ENCODE results near the gene FAM107A. TPM values are rescaled to one million over a fixed set of nuclear protein-coding genes. Genes with fewer than 3 reads are reported as not detected.

The FAM107A gene
- total RNA-seq, 1 experiment from 2014 or later: not detected

- Histone ChIP-seq H3K4me3 (ENCODE audit: low read depth, low read length) (no peak overlapping the region), H3K36me3 (ENCODE audit: control insufficient read depth, insufficient read depth, low read length) (no peaks in the 10 kb centered on the region), H3K27me3 (replicated peaks; ENCODE audit: control insufficient read depth, insufficient read depth, low read length) (no peaks in the 10 kb centered on the region), H3K9me3 (no peaks in the 10 kb centered on the region), H3K4me1 (peaks cover 9% of the 10 kb centered on the region; the same call in 1 of the 2 replicates)
- DNase-seq: no peak
- Mint-ChIP-seq H3K4me3 (ENCODE audit: unreplicated experiment) (no peak overlapping the region), H3K27ac (ENCODE audit: unreplicated experiment) (no peak overlapping the region), H3K4me1 (ENCODE audit: low read depth, unreplicated experiment) (peaks cover 7% of the 10 kb centered on the region), H3K9me3 (ENCODE audit: unreplicated experiment) (peaks cover 5% of the 10 kb centered on the region), H3K36me3 (ENCODE audit: insufficient read depth, unreplicated experiment) (peaks cover 5% of the 10 kb centered on the region), H3K27me3 (ENCODE audit: insufficient read depth, unreplicated experiment) (no peaks in the 10 kb centered on the region)
- BruUV-seq (replicated peaks): no TSS peak
- TF ChIP-seq CTCF (IDR thresholded peaks at IDR 0.05; ENCODE audit: insufficient read depth in 1 of 2, low read depth in 1 of 2, low read length in 1 of 2, severe bottlenecking in 1 of 2, unreplicated experiment in 1 of 2): no peak
- ChIA-PET POLR2A (no interaction called here), CTCF (no interaction called here)
- intact Hi-C loops (cut with micrococcal nuclease; ENCODE audit: unreplicated experiment): no loop called here
Observed at GRCh38 chr3:58576716-58577115, 475 bp downstream of the FAM107A start.

DNA sequence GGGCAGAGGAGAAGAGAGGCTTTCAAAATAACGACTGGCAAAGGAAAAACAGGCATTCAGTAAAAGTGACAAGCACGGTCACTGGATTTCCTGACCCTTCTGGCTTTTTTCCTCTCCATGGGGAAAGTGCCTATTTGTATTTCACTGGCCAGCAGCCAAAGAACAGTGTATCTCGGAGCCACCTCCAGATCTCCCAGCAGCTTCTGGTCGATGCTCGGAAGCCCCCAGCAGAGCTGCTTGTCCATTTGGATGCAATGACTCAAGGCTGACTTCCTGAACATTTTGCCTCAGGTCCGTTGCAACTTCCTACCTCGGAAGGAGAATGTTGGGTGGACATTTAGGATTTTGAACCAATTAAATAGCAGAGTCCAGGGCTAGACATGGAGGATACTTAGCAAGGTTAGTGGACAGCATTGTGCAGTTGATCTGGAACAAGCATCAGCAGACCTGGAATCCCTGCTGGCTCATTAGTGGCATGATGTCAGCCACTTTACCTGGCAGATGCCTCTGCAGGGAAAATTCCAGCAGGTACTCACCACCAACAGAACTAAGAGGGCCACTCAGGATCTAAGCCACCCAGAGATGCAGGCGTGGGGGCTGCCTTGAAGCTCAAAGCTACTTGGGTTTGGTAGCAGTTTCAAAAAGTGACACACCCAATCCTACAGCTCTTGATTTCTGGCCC lies 1.1 kb downstream of the FAM107A start:
- no peak overlapping the region for H3K4me3 ChIP-seq (ENCODE audit: low read depth, low read length)
- BruUV-seq (replicated peaks): no TSS peak
- DNase-seq: no peak
- intact Hi-C loops (cut with micrococcal nuclease; ENCODE audit: unreplicated experiment): no loop called here
- H3K4me1 Mint-ChIP-seq (ENCODE audit: low read depth, unreplicated experiment): peaks cover 1% of the 10 kb centered on the region
- H3K9me3 Mint-ChIP-seq (ENCODE audit: unreplicated experiment): peaks cover 11% of the 10 kb centered on the region
- POLR2A ChIA-PET: no interaction called here
- no peaks in the 10 kb centered on the region for H3K27me3 Mint-ChIP-seq (ENCODE audit: insufficient read depth, unreplicated experiment)
- no peak overlapping the region for H3K4me3 Mint-ChIP-seq (ENCODE audit: unreplicated experiment)
- no peak for TF ChIP-seq CTCF (IDR thresholded peaks at IDR 0.05; ENCODE audit: insufficient read depth in 1 of 2, low read depth in 1 of 2, low read length in 1 of 2, severe bottlenecking in 1 of 2, unreplicated experiment in 1 of 2)
- H3K36me3 Mint-ChIP-seq (ENCODE audit: insufficient read depth, unreplicated experiment): peaks cover 5% of the 10 kb centered on the region
- no peak overlapping the region for H3K27ac Mint-ChIP-seq (ENCODE audit: unreplicated experiment)
- peaks cover 5% of the 10 kb centered on the region; the same call in 1 of the 2 replicates for H3K4me1 ChIP-seq
- H3K9me3 ChIP-seq: no peaks in the 10 kb centered on the region
- H3K27me3 ChIP-seq (replicated peaks; ENCODE audit: control insufficient read depth, insufficient read depth, low read length): no peaks in the 10 kb centered on the region
- CTCF ChIA-PET: no interaction called here
- H3K36me3 ChIP-seq (ENCODE audit: control insufficient read depth, insufficient read depth, low read length): no peaks in the 10 kb centered on the region

DNA sequence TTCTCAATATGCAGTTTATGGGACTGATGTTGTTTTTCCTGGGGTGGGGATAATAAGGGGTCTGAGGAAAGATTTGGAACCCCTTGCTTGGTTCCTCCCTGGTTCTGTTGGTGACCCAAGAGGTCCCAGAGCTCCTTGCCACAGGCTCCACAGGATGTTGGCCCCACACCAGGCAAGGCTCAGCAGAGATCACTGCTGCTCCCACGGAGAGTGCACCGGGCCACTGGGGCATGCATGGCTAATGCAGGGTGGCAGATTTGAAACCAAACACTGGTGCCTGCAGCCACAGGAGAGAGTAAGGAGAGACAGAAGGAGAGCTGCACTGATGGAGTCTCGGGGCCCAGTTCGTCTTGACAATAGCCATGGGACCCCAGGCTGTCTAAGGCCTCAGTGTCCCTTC lies 2.5 kb downstream of the FAM107A start:
- Mint-ChIP-seq H3K4me3 (ENCODE audit: unreplicated experiment) (no peak overlapping the region), H3K4me1 (ENCODE audit: low read depth, unreplicated experiment) (no peaks in the 10 kb centered on the region), H3K27ac (ENCODE audit: unreplicated experiment) (no peak overlapping the region), H3K9me3 (ENCODE audit: unreplicated experiment) (peaks cover 11% of the 10 kb centered on the region), H3K36me3 (ENCODE audit: insufficient read depth, unreplicated experiment) (peaks cover 5% of the 10 kb centered on the region), H3K27me3 (ENCODE audit: insufficient read depth, unreplicated experiment) (no peaks in the 10 kb centered on the region)
- CTCF ChIA-PET: no interaction called here
- intact Hi-C loops (cut with micrococcal nuclease; ENCODE audit: unreplicated experiment): no loop called here
- Histone ChIP-seq H3K27me3 (replicated peaks; ENCODE audit: control insufficient read depth, insufficient read depth, low read length) (no peaks in the 10 kb centered on the region), H3K36me3 (ENCODE audit: control insufficient read depth, insufficient read depth, low read length) (no peaks in the 10 kb centered on the region), H3K9me3 (no peaks in the 10 kb centered on the region), H3K4me1 (no peaks in the 10 kb centered on the region), H3K4me3 (ENCODE audit: low read depth, low read length) (no peak overlapping the region)
- TF ChIP-seq CTCF (IDR thresholded peaks at IDR 0.05; ENCODE audit: insufficient read depth in 1 of 2, low read depth in 1 of 2, low read length in 1 of 2, severe bottlenecking in 1 of 2, unreplicated experiment in 1 of 2): no peak
- POLR2A ChIA-PET: no interaction called here
- DNase-seq: no peak
- BruUV-seq (replicated peaks): no TSS peak

Data from Caco-2 (cell line).